Liver (tissue), 9 donors: ENCODE results near the gene NUAK1. TPM values are rescaled to one million over a fixed set of nuclear protein-coding genes. Genes with fewer than 3 reads are reported as not detected.

Source experiments
- DNase-seq: peaks from one replicate; pipeline ENCODE4 v3.0.0-alpha.2; 2017; ENCODE audit warnings: low spot score
- H3K27ac ChIP-seq, 2 donors: one replicate each; pipeline ENCODE4 v1.7.0; 2013; ENCODE audit warnings: inconsistent platforms in 2 of 2, low read length in 2 of 2, control low read depth in 1 of 2, low read depth in 1 of 2, mild to moderate bottlenecking in 1 of 2
- H3K27me3 ChIP-seq, 4 donors: one replicate each; pipeline versions ENCODE4 v1.6.1 to v1.7.0; 2013; ENCODE audit warnings: low read length in 3 of 4, inconsistent platforms in 1 of 4, mild to moderate bottlenecking in 1 of 4, moderate library complexity in 1 of 4; ENCODE audit not compliant: control insufficient read depth in 4 of 4, insufficient read depth in 4 of 4
- H3K36me3 ChIP-seq, 4 donors: one replicate each; pipeline versions ENCODE4 v1.6.1 to v1.7.0; 2013; ENCODE audit warnings: low read length in 3 of 4, mild to moderate bottlenecking in 3 of 4, low read depth in 1 of 4, moderate library complexity in 1 of 4; ENCODE audit not compliant: control insufficient read depth in 4 of 4, insufficient read depth in 3 of 4
- H3K4me1 ChIP-seq, 4 donors: one replicate each; pipeline versions ENCODE4 v1.6.1 to v1.7.0; 2013; ENCODE audit warnings: low read length in 3 of 4, mild to moderate bottlenecking in 3 of 4, moderate library complexity in 1 of 4; ENCODE audit not compliant: control insufficient read depth in 4 of 4, insufficient read depth in 4 of 4
- H3K4me3 ChIP-seq, 3 donors: one replicate each; pipeline versions ENCODE4 v1.6.1 to v1.7.0; 2013; ENCODE audit warnings: low read length in 3 of 3, control low read depth in 1 of 3, low read depth in 1 of 3, mild to moderate bottlenecking in 1 of 3
- H3K9ac ChIP-seq, 2 donors: one replicate each; pipeline ENCODE4 v1.7.0; 2013; ENCODE audit warnings: low read length in 2 of 2, mild to moderate bottlenecking in 2 of 2, moderate library complexity in 2 of 2, control low read depth in 1 of 2, low read depth in 1 of 2
- H3K9me3 ChIP-seq, 4 donors: one replicate each; pipeline versions ENCODE4 v1.6.1 to v1.7.0; 2013; ENCODE audit warnings: low read length in 3 of 4; ENCODE audit not compliant: control insufficient read depth in 4 of 4
- EGR1 ChIP-seq, 2 donors: IDR thresholded peaks; 2 replicates each; pipeline ENCODE4 v1.6.1; 2016 to 2018; ENCODE audit warnings: antibody characterized with exemption in 2 of 2, low read depth in 2 of 2
- FOXA1 ChIP-seq: IDR thresholded peaks from 2 replicates; pipeline ENCODE4 v1.6.1; 2016; ENCODE audit warnings: antibody characterized with exemption
- FOXA2 ChIP-seq: IDR thresholded peaks from 2 replicates; pipeline ENCODE4 v1.6.1; 2016; ENCODE audit warnings: antibody characterized with exemption
- GABPA ChIP-seq, 2 donors: IDR thresholded peaks in 1 of 2; conservative IDR thresholded peaks in 1 of 2; 2 replicates each; pipeline ENCODE4 v1.6.1; 2016; ENCODE audit warnings: antibody characterized with exemption in 2 of 2, mild to moderate bottlenecking in 1 of 2, moderate library complexity in 1 of 2
- HNF4A ChIP-seq, 2 donors: conservative IDR thresholded peaks; 2 replicates each; pipeline ENCODE4 v1.6.1; 2016; ENCODE audit warnings: antibody characterized with exemption in 2 of 2, mild to moderate bottlenecking in 2 of 2
- HNF4G ChIP-seq: IDR thresholded peaks from 2 replicates; pipeline ENCODE4 v1.6.1; 2016; ENCODE audit warnings: antibody characterized with exemption
- JUND ChIP-seq, 2 donors: IDR thresholded peaks; 2 replicates each; pipeline ENCODE4 v1.6.1; 2016; ENCODE audit warnings: antibody characterized with exemption in 2 of 2
- NR2F2 ChIP-seq: IDR thresholded peaks from 2 replicates; pipeline ENCODE4 v1.6.1; 2016; ENCODE audit warnings: antibody characterized with exemption
- RAD21 ChIP-seq, 2 donors: IDR thresholded peaks; 2 replicates each; pipeline ENCODE4 v1.6.1; 2016; ENCODE audit warnings: antibody characterized with exemption in 2 of 2, mild to moderate bottlenecking in 2 of 2
- RXRA ChIP-seq, 2 donors: IDR thresholded peaks; 2 replicates each; pipeline ENCODE4 v1.6.1; 2017 to 2018; ENCODE audit warnings: antibody characterized with exemption in 2 of 2, mild to moderate bottlenecking in 1 of 2
- SP1 ChIP-seq: IDR thresholded peaks from 2 replicates; pipeline ENCODE4 v1.6.1; 2018; ENCODE audit warnings: antibody characterized with exemption, mild to moderate bottlenecking
- TAF1 ChIP-seq: conservative IDR thresholded peaks from 2 replicates; pipeline ENCODE4 v1.6.1; 2016; ENCODE audit warnings: antibody characterized with exemption, mild to moderate bottlenecking
- YY1 ChIP-seq: IDR thresholded peaks from 2 replicates; pipeline ENCODE4 v1.6.1; 2016; ENCODE audit warnings: antibody characterized with exemption, mild to moderate bottlenecking
- WGBS: extraction: QIAGEN DNeasy Blood & Tissue Kit; methylation state at CpG from one replicate; pipeline ENCODE4 v1.1.7; 2013; 5-methylcytosine and 5-hydroxymethylcytosine counted together
- polyA plus RNA-seq, 2 donors: library from polyadenylated mRNA; stranded (reverse) in 1 of 2; unstranded in 1 of 2; fragments of 200-250 nt in 1 of 2; fragments of >200 nt in 1 of 2; fragmentation: Nextera tagmentation in 1 of 2; extraction: Ambion mirVana in 1 of 2; gene quantifications; one replicate each; pipeline versions ENCODE4 v1.2.1 to v1.2.3, GENCODE V29; 2013 to 2015
- total RNA-seq, 2 donors: library from RNA; depleted of rRNA; stranded (reverse); fragments of >200 nt; gene quantifications; one replicate each; pipeline ENCODE4 v1.2.3, GENCODE V29; 2014
- TF ChIP-seq, protein P1 (sequence below): IDR thresholded peaks from 2 replicates; pipeline ENCODE4 v1.6.1; 2016; ENCODE audit warnings: antibody characterized with exemption, mild to moderate bottlenecking
- TF ChIP-seq, protein P2 (sequence below): IDR thresholded peaks from 2 replicates; pipeline ENCODE4 v1.6.1; 2016; ENCODE audit warnings: antibody characterized with exemption
- TF ChIP-seq, protein P3 (sequence below): IDR thresholded peaks from 2 replicates; pipeline ENCODE4 v1.6.1; 2016; ENCODE audit warnings: antibody characterized with exemption
- TF ChIP-seq, protein P4 (sequence below): IDR thresholded peaks from 2 replicates; pipeline ENCODE4 v1.6.1; 2016; ENCODE audit warnings: antibody characterized with exemption
- TF ChIP-seq, protein P5 (sequence below): fragments of 150-350 bp; IDR thresholded peaks from 2 replicates; pipeline ENCODE4 v1.5.1; 2017; ENCODE audit warnings: improper control_type of control experiment, low read depth, low read length; ENCODE audit not compliant: missing input control
- donor health status: healthy.
- donor health status: healthy.
- donor health status: healthy.
- donor health status: healthy.
- donor health status: healthy.

Gene NUAK1
- total and polyA plus RNA-seq, 4 donors: 2.5 to 9.3 (median 3.9) TPM

DNA sequence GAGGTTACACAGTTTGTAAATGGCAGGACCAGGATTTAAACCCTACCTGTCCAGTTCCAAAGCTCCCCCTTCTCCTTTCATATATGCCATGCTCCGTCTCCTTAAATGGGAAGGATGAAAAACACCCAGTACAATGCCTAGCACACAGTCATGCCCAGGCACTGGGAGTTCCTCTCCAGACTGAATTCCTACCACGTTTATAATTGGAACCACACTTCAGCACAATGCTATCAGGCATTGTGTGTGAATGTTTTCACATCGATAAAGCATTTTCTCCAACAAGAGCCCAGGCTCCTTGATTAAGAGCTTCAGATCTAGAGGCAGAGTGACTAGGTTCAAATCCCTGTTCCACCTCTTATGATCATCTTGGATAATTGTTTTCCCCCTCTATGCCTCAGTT lies 2.7 kb upstream of the NUAK1 start:
- Histone ChIP-seq H3K9ac (no peak overlapping the region), H3K27me3 (no peaks in the 10 kb centered on the region), H3K27ac (no peak overlapping the region), H3K4me1 (peaks cover 0 to 63% (median 51%) of the 10 kb centered on the region in 4 donors), H3K4me3 (no peak overlapping the region), H3K9me3 (no peaks in the 10 kb centered on the region), H3K36me3 (no peaks in the 10 kb centered on the region)
- no peak for DNase-seq
- WGBS: 69% methylated on average over 3 of the region's 3 CpGs
- no peak for TF ChIP-seq JUND (IDR thresholded peaks at IDR 0.05)
- TF ChIP-seq RXRA (IDR thresholded peaks at IDR 0.05): no peak
- no peak for TF ChIP-seq FOXA2

DNA sequence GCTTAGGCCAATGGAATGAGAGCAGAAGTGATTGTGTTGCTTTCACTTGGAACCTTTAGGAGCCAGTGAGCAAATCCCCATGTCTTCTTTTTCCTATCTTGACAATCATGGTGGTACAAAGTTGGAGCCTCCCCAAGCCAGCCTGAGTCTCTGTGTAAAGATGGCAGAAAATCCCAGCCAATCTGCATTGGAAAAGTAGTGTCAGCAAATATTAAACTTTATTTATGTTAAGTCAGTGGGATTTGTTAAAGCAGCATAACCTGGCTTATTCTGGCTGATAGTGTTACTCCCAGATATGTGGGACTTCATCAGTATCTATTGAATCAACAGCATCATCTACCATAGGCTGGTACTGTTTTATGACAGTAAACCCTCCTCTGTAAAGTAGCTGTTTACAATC lies 2.2 kb upstream of the NUAK1 start:
- Histone ChIP-seq H3K27me3 (no peaks in the 10 kb centered on the region), H3K9me3 (no peaks in the 10 kb centered on the region), H3K4me3 (peak overlapping the region in 1 of 3 donors; percentile 90), H3K36me3 (no peaks in the 10 kb centered on the region), H3K27ac (no peak overlapping the region), H3K9ac (no peak overlapping the region), H3K4me1 (peaks cover 0 to 66% (median 51%) of the 10 kb centered on the region in 4 donors)
- DNase-seq: no peak
- TF ChIP-seq EGR1 (IDR thresholded peaks at IDR 0.05; ENCODE audit: low read depth in 2 of 2): no peak
- TF ChIP-seq SP1: no peak
- TF ChIP-seq HNF4A (conservative IDR thresholded peaks at IDR 0.05): no peak
- no peak for TF ChIP-seq TAF1
- TF ChIP-seq, protein P1, sequence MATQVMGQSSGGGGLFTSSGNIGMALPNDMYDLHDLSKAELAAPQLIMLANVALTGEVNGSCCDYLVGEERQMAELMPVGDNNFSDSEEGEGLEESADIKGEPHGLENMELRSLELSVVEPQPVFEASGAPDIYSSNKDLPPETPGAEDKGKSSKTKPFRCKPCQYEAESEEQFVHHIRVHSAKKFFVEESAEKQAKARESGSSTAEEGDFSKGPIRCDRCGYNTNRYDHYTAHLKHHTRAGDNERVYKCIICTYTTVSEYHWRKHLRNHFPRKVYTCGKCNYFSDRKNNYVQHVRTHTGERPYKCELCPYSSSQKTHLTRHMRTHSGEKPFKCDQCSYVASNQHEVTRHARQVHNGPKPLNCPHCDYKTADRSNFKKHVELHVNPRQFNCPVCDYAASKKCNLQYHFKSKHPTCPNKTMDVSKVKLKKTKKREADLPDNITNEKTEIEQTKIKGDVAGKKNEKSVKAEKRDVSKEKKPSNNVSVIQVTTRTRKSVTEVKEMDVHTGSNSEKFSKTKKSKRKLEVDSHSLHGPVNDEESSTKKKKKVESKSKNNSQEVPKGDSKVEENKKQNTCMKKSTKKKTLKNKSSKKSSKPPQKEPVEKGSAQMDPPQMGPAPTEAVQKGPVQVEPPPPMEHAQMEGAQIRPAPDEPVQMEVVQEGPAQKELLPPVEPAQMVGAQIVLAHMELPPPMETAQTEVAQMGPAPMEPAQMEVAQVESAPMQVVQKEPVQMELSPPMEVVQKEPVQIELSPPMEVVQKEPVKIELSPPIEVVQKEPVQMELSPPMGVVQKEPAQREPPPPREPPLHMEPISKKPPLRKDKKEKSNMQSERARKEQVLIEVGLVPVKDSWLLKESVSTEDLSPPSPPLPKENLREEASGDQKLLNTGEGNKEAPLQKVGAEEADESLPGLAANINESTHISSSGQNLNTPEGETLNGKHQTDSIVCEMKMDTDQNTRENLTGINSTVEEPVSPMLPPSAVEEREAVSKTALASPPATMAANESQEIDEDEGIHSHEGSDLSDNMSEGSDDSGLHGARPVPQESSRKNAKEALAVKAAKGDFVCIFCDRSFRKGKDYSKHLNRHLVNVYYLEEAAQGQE: no peak
- TF ChIP-seq RAD21 (IDR thresholded peaks at IDR 0.05): no peak
- TF ChIP-seq, protein P2, sequence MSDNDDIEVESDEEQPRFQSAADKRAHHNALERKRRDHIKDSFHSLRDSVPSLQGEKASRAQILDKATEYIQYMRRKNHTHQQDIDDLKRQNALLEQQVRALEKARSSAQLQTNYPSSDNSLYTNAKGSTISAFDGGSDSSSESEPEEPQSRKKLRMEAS: no peak
- TF ChIP-seq GABPA (IDR thresholded peaks at IDR 0.05 in 1 of 2, conservative IDR thresholded peaks at IDR 0.05 in 1 of 2): no peak
- TF ChIP-seq, protein P3, sequence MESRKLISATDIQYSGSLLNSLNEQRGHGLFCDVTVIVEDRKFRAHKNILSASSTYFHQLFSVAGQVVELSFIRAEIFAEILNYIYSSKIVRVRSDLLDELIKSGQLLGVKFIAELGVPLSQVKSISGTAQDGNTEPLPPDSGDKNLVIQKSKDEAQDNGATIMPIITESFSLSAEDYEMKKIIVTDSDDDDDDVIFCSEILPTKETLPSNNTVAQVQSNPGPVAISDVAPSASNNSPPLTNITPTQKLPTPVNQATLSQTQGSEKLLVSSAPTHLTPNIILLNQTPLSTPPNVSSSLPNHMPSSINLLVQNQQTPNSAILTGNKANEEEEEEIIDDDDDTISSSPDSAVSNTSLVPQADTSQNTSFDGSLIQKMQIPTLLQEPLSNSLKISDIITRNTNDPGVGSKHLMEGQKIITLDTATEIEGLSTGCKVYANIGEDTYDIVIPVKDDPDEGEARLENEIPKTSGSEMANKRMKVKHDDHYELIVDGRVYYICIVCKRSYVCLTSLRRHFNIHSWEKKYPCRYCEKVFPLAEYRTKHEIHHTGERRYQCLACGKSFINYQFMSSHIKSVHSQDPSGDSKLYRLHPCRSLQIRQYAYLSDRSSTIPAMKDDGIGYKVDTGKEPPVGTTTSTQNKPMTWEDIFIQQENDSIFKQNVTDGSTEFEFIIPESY: no peak
- TF ChIP-seq JUND (IDR thresholded peaks at IDR 0.05): no peak
- TF ChIP-seq FOXA1: no peak
- TF ChIP-seq, protein P4, sequence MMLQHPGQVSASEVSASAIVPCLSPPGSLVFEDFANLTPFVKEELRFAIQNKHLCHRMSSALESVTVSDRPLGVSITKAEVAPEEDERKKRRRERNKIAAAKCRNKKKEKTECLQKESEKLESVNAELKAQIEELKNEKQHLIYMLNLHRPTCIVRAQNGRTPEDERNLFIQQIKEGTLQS: no peak
- no peak for TF ChIP-seq RXRA (IDR thresholded peaks at IDR 0.05)
- TF ChIP-seq NR2F2: no peak
- TF ChIP-seq, protein P5, sequence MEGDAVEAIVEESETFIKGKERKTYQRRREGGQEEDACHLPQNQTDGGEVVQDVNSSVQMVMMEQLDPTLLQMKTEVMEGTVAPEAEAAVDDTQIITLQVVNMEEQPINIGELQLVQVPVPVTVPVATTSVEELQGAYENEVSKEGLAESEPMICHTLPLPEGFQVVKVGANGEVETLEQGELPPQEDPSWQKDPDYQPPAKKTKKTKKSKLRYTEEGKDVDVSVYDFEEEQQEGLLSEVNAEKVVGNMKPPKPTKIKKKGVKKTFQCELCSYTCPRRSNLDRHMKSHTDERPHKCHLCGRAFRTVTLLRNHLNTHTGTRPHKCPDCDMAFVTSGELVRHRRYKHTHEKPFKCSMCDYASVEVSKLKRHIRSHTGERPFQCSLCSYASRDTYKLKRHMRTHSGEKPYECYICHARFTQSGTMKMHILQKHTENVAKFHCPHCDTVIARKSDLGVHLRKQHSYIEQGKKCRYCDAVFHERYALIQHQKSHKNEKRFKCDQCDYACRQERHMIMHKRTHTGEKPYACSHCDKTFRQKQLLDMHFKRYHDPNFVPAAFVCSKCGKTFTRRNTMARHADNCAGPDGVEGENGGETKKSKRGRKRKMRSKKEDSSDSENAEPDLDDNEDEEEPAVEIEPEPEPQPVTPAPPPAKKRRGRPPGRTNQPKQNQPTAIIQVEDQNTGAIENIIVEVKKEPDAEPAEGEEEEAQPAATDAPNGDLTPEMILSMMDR: no peak
- no peak for TF ChIP-seq HNF4G
- no peak for TF ChIP-seq YY1
- TF ChIP-seq FOXA2: no peak
